ENCODE data around the gene TBX18. TPM values are rescaled to one million over a fixed set of nuclear protein-coding genes. Genes with fewer than 3 reads are reported as not detected.

The TBX18 gene
- total and polyA plus RNA-seq, 10 of the 15 experiments (the other 5 are each of a cell fraction or from before 2014, with no cell fraction given) = 0.03 to 6.1 (median 0.17) TPM; not detected in 6

DNA sequence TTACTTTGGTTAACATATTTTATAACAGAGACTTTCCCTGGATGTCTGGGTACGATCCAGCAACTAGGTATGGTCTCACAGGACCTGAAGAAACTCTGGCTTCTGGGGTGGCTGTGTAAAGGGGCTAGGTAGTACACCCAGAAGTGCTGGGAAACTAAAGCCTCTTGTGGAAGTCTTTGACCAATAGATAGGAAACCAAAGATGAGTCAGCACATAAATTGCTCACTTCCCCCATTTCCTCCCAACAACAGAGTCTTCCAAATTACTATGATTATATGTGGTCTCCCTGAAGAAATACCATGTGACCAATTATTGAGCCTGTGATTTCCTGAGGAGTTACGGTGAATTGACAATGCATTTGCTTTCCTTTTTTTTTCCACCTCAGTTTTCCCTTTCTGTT is 26.8 kb upstream of the TBX18 start (continued):
- TF ChIP-seq, protein P1, sequence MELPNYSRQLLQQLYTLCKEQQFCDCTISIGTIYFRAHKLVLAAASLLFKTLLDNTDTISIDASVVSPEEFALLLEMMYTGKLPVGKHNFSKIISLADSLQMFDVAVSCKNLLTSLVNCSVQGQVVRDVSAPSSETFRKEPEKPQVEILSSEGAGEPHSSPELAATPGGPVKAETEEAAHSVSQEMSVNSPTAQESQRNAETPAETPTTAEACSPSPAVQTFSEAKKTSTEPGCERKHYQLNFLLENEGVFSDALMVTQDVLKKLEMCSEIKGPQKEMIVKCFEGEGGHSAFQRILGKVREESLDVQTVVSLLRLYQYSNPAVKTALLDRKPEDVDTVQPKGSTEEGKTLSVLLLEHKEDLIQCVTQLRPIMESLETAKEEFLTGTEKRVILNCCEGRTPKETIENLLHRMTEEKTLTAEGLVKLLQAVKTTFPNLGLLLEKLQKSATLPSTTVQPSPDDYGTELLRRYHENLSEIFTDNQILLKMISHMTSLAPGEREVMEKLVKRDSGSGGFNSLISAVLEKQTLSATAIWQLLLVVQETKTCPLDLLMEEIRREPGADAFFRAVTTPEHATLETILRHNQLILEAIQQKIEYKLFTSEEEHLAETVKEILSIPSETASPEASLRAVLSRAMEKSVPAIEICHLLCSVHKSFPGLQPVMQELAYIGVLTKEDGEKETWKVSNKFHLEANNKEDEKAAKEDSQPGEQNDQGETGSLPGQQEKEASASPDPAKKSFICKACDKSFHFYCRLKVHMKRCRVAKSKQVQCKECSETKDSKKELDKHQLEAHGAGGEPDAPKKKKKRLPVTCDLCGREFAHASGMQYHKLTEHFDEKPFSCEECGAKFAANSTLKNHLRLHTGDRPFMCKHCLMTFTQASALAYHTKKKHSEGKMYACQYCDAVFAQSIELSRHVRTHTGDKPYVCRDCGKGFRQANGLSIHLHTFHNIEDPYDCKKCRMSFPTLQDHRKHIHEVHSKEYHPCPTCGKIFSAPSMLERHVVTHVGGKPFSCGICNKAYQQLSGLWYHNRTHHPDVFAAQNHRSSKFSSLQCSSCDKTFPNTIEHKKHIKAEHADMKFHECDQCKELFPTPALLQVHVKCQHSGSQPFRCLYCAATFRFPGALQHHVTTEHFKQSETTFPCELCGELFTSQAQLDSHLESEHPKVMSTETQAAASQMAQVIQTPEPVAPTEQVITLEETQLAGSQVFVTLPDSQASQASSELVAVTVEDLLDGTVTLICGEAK (IDR thresholded peaks at IDR 0.05; ENCODE audit: borderline replicate concordance) = no peak
- TF ChIP-seq SMAD5 (IDR thresholded peaks at IDR 0.05; ENCODE audit: low read depth) (no peak), TCF7 (IDR thresholded peaks at IDR 0.05; ENCODE audit: borderline replicate concordance) (no peak), IKZF1 (conservative IDR thresholded peaks at IDR 0.05) (no peak), HDGF (IDR thresholded peaks at IDR 0.05) (no peak), MTA2 (IDR thresholded peaks at IDR 0.05; ENCODE audit: low read depth) (no peak), GATAD2B (conservative IDR thresholded peaks at IDR 0.05; ENCODE audit: low read depth) (no peak), NFXL1 (IDR thresholded peaks at IDR 0.05; ENCODE audit: borderline replicate concordance) (no peak)
- TF ChIP-seq, protein P2, sequence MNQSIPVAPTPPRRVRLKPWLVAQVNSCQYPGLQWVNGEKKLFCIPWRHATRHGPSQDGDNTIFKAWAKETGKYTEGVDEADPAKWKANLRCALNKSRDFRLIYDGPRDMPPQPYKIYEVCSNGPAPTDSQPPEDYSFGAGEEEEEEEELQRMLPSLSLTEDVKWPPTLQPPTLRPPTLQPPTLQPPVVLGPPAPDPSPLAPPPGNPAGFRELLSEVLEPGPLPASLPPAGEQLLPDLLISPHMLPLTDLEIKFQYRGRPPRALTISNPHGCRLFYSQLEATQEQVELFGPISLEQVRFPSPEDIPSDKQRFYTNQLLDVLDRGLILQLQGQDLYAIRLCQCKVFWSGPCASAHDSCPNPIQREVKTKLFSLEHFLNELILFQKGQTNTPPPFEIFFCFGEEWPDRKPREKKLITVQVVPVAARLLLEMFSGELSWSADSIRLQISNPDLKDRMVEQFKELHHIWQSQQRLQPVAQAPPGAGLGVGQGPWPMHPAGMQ (IDR thresholded peaks at IDR 0.05; ENCODE audit: borderline replicate concordance) = no peak
- TF ChIP-seq, protein P3, sequence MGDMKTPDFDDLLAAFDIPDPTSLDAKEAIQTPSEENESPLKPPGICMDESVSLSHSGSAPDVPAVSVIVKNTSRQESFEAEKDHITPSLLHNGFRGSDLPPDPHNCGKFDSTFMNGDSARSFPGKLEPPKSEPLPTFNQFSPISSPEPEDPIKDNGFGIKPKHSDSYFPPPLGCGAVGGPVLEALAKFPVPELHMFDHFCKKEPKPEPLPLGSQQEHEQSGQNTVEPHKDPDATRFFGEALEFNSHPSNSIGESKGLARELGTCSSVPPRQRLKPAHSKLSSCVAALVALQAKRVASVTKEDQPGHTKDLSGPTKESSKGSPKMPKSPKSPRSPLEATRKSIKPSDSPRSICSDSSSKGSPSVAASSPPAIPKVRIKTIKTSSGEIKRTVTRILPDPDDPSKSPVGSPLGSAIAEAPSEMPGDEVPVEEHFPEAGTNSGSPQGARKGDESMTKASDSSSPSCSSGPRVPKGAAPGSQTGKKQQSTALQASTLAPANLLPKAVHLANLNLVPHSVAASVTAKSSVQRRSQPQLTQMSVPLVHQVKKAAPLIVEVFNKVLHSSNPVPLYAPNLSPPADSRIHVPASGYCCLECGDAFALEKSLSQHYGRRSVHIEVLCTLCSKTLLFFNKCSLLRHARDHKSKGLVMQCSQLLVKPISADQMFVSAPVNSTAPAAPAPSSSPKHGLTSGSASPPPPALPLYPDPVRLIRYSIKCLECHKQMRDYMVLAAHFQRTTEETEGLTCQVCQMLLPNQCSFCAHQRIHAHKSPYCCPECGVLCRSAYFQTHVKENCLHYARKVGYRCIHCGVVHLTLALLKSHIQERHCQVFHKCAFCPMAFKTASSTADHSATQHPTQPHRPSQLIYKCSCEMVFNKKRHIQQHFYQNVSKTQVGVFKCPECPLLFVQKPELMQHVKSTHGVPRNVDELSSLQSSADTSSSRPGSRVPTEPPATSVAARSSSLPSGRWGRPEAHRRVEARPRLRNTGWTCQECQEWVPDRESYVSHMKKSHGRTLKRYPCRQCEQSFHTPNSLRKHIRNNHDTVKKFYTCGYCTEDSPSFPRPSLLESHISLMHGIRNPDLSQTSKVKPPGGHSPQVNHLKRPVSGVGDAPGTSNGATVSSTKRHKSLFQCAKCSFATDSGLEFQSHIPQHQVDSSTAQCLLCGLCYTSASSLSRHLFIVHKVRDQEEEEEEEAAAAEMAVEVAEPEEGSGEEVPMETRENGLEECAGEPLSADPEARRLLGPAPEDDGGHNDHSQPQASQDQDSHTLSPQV (IDR thresholded peaks at IDR 0.05) = no peak
- TF ChIP-seq, protein P4, sequence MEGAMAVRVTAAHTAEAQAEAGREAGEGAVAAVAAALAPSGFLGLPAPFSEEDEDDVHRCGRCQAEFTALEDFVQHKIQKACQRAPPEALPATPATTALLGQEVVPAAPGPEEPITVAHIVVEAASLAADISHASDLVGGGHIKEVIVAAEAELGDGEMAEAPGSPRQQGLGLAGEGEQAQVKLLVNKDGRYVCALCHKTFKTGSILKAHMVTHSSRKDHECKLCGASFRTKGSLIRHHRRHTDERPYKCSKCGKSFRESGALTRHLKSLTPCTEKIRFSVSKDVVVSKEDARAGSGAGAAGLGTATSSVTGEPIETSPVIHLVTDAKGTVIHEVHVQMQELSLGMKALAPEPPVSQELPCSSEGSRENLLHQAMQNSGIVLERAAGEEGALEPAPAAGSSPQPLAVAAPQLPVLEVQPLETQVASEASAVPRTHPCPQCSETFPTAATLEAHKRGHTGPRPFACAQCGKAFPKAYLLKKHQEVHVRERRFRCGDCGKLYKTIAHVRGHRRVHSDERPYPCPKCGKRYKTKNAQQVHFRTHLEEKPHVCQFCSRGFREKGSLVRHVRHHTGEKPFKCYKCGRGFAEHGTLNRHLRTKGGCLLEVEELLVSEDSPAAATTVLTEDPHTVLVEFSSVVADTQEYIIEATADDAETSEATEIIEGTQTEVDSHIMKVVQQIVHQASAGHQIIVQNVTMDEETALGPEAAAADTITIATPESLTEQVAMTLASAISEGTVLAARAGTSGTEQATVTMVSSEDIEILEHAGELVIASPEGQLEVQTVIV (IDR thresholded peaks at IDR 0.05; ENCODE audit: borderline replicate concordance, partially characterized antibody) = no peak
- TF ChIP-seq, protein P5, sequence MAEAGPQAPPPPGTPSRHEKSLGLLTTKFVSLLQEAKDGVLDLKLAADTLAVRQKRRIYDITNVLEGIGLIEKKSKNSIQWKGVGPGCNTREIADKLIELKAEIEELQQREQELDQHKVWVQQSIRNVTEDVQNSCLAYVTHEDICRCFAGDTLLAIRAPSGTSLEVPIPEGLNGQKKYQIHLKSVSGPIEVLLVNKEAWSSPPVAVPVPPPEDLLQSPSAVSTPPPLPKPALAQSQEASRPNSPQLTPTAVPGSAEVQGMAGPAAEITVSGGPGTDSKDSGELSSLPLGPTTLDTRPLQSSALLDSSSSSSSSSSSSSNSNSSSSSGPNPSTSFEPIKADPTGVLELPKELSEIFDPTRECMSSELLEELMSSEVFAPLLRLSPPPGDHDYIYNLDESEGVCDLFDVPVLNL (IDR thresholded peaks at IDR 0.05; ENCODE audit: low read depth, low read length) = no peak

Data from GM12878 (cell line).